ENCODE results near the gene PI4K2A.

GRCh38 chr10:97717627-97718026 lies 77.2 kb downstream of the PI4K2A start:
- TF ChIP-seq TRIM28 (IDR thresholded peaks at IDR 0.05; ENCODE audit: borderline replicate concordance, low read length) (no peak), ZNF114 (tag by site-specific recombination; IDR thresholded peaks at IDR 0.05) (no peak)
